ENCODE measurements around the gene IL12A. TPM values are rescaled to one million over a fixed set of nuclear protein-coding genes. Genes with fewer than 3 reads are reported as not detected.

The IL12A gene
- total RNA-seq, 1 donor from 2014 or later = 0.30 TPM

- DNase-seq = no peak
Measured at GRCh38 chr3:160027541-160028195, 39.0 kb downstream of the IL12A start.

- DNase-seq = no peak
Measured at GRCh38 chr3:160035757-160036156, 47.1 kb downstream of the IL12A start.

GRCh38 chr3:160038862-160039562 lies 50.4 kb downstream of the IL12A start:
- DNase-seq = no peak

- DNase-seq = no peak
Measured at GRCh38 chr3:160040181-160040580, 51.5 kb downstream of the IL12A start.

GRCh38 chr3:160041465-160041864 lies 52.8 kb downstream of the IL12A start:
- DNase-seq = no peak

GRCh38 chr3:160044121-160044520 lies 55.5 kb downstream of the IL12A start:
- DNase-seq = no peak

Other genes starting within 250 kb of the IL12A start
- 8.1 TPM for gene SCHIP1, start 149.0 kb upstream of the IL12A start, total RNA-seq
- gene C3orf80, start 236.6 kb downstream of the IL12A start, total RNA-seq = not detected